ENCODE results near the gene PDE10A. TPM values are rescaled to one million over a fixed set of nuclear protein-coding genes. Genes with fewer than 3 reads are reported as not detected.

The PDE10A gene
- total RNA-seq = 6.0 TPM
- long read RNA-seq, full-length matches to known transcripts = 2 of 3 reads
- long read RNA-seq, partial matches to known transcripts = 1 of 3 reads
- long read RNA-seq, other reads (novel, unspliced or antisense) = 0 of 3 reads

- Histone ChIP-seq H3K36me3 (no peaks in the 10 kb centered on the region), H3K27ac (peak within 1 kb of the TSS; percentile 30), H3K4me1 (peaks cover 15% of the 10 kb centered on the region), H3K9me3 (no peaks in the 10 kb centered on the region), H3K4me3 (peak within 1 kb of the TSS; percentile 50), H3K27me3 (peaks cover 63% of the 10 kb centered on the region)
- TF ChIP-seq, protein P1, sequence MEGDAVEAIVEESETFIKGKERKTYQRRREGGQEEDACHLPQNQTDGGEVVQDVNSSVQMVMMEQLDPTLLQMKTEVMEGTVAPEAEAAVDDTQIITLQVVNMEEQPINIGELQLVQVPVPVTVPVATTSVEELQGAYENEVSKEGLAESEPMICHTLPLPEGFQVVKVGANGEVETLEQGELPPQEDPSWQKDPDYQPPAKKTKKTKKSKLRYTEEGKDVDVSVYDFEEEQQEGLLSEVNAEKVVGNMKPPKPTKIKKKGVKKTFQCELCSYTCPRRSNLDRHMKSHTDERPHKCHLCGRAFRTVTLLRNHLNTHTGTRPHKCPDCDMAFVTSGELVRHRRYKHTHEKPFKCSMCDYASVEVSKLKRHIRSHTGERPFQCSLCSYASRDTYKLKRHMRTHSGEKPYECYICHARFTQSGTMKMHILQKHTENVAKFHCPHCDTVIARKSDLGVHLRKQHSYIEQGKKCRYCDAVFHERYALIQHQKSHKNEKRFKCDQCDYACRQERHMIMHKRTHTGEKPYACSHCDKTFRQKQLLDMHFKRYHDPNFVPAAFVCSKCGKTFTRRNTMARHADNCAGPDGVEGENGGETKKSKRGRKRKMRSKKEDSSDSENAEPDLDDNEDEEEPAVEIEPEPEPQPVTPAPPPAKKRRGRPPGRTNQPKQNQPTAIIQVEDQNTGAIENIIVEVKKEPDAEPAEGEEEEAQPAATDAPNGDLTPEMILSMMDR (IDR thresholded peaks at IDR 0.05) = no peak
- peak; percentile 44 for ATAC-seq
- intact Hi-C loops (cut with DNase I) = no loop called here
- DNase-seq = no peak
Measured at GRCh38 chr6:165662749-165663376, at the start of gene PDE10A. PDE10A (minus strand) TSS chr6:165663241; CDS start chr6:165662811, 430 bp downstream.

DNA sequence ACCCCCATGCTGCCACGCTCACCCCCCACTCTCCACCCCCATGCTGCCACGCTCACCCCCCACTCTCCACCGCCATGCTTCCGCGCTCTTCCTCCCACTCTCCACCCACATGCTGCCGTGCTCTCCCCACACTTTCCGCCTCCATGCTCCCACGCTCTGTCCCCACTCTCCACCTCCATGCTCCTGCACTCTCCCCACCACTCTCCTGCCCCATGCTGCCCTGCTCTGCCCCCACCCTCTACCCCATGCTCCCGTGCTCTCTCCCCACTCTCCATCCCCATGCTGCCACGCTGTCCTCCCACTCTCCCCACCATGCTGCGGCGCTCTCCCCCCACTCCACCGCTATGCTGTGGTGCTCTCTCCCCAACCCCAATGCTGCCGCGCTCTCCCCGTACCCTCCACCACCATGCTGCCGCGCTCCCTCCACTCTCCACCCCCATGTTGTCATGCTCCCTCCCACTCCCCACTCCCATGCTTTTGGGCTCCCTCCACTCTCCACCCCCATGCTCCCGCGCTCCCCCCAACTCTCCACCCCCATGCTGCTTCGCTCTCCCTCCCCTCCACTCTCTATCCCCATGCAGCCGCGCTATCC, 46.0 kb upstream of the PDE10A start:
- DNase-seq = no peak
- Histone ChIP-seq H3K9me3 (no peaks in the 10 kb centered on the region), H3K27ac (no peak overlapping the region), H3K27me3 (no peaks in the 10 kb centered on the region), H3K4me1 (no peaks in the 10 kb centered on the region), H3K36me3 (no peaks in the 10 kb centered on the region), H3K4me3 (no peak overlapping the region)
- TF ChIP-seq, protein P1 (IDR thresholded peaks at IDR 0.05) = no peak
- intact Hi-C loops (cut with DNase I) = no loop called here
- ATAC-seq = peak; percentile 17

DNA sequence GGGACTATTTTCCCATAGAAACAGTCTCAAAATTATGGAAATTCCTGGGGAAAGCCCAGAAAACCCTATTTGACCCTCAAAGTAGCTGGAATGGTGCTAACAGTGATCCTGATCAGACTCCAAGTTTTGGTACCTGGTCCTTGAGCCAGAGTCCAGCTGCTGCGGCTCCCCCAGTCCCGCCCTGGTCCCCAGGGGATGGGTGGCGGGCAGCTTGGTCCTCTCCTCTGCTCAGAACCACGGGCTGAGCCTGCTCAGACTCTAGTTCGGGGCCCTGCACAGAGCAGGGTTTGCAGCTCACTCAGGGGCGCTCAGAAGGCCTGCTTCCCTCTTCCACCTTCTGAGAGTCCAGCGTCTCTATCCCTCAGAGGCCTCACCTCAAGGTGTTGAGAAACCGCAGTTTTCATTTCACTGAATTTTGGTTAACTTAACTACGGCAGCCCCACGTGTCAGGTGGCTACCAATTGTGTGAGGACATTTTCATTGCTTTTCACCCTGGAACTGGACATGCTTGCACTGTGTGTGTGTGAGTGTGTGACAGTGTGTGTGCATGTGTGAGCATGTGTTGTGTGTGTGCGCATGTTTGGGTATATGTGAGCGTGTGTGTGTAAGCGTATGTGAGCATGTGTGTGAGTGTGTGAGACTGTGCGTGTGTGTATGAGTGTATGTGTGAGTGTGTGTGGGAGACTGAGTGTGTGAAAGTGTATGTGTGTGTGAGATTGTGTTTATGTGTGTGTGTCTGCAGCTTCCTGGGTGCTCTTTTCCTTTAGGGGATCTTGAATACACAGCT, 44.2 kb upstream of the PDE10A start:
- H3K27ac ChIP-seq = no peak overlapping the region
- no peaks in the 10 kb centered on the region for H3K36me3 ChIP-seq
- no peaks in the 10 kb centered on the region for H3K27me3 ChIP-seq
- no peak for DNase-seq
- ATAC-seq = no peak
- no peaks in the 10 kb centered on the region for H3K9me3 ChIP-seq
- no peak overlapping the region for H3K4me3 ChIP-seq
- no peaks in the 10 kb centered on the region for H3K4me1 ChIP-seq
- TF ChIP-seq, protein P1 (IDR thresholded peaks at IDR 0.05) = no peak
- intact Hi-C loops (cut with DNase I) = no loop called here

DNA sequence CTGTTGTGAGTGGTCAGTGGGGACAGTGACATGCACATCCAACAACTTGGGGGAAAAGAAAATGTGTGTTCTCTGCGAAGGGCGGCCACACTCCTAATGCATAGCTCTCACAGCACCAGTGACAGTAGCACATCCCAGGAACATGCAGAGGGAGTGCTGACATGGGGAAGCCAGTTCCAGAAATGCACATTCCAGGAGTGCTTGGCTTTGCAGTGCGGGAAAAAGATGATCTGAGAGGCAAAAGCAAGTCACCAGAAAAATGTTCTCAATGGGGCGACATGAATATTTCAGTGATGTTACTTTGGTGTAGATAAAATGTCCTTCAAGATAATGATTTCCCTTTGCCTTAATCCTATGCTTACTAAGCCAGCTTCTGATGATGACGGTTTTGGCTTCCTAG, 42.9 kb upstream of the PDE10A start:
- Histone ChIP-seq H3K36me3 (no peaks in the 10 kb centered on the region), H3K27me3 (no peaks in the 10 kb centered on the region), H3K9me3 (no peaks in the 10 kb centered on the region), H3K27ac (no peak overlapping the region), H3K4me3 (no peak overlapping the region), H3K4me1 (no peaks in the 10 kb centered on the region)
- intact Hi-C loops (cut with DNase I) = no loop called here
- DNase-seq (no peak), ATAC-seq (no peak)
- TF ChIP-seq, protein P1 (IDR thresholded peaks at IDR 0.05) = no peak

- intact Hi-C loops (cut with DNase I) = no loop called here
- no peak for DNase-seq
- ATAC-seq = no peak
- Histone ChIP-seq H3K4me1 (no peaks in the 10 kb centered on the region), H3K27me3 (no peaks in the 10 kb centered on the region), H3K36me3 (no peaks in the 10 kb centered on the region), H3K4me3 (no peak overlapping the region), H3K27ac (no peak overlapping the region), H3K9me3 (no peaks in the 10 kb centered on the region)
- TF ChIP-seq, protein P1 (IDR thresholded peaks at IDR 0.05) = no peak
Measured at GRCh38 chr6:165704045-165704748, 41.2 kb upstream of the PDE10A start.

All from upper lobe of right lung (tissue), 1 donor.